Sigmoid colon (tissue), 7 donors: ENCODE data around the gene SSX3. TPM values are rescaled to one million over a fixed set of nuclear protein-coding genes. Genes with fewer than 3 reads are reported as not detected.
"Not testable (repeated sequence)": the region's sequence is repeated elsewhere in the genome, so short reads cannot be mapped to it uniquely, and the experiment has no call there.

Experiments
- DNase-seq: peaks from one replicate; pipeline ENCODE4 v3.0.0-alpha.2; 2019
- H3K27ac ChIP-seq, 4 donors: fragments of 200-600 bp; sonication (generic); one replicate each; pipeline ENCODE4 v1.5.1; 2016 to 2019; ENCODE audit warnings: mild to moderate bottlenecking in 1 of 4
- H3K27me3 ChIP-seq, 3 donors: fragments of 200-600 bp; sonication (generic); one replicate each; pipeline ENCODE4 v1.5.1; 2019; ENCODE audit warnings: mild to moderate bottlenecking in 1 of 3
- H3K36me3 ChIP-seq, 4 donors: fragments of 200-600 bp; sonication (generic); one replicate each; pipeline ENCODE4 v1.5.1; 2016 to 2019
- H3K4me1 ChIP-seq, 4 donors: fragments of 200-600 bp; sonication (generic); one replicate each; pipeline ENCODE4 v1.5.1; 2017 to 2019
- H3K4me3 ChIP-seq, 4 donors: fragments of 200-600 bp; sonication (generic); one replicate each; pipeline ENCODE4 v1.5.1; 2017 to 2019; ENCODE audit warnings: mild to moderate bottlenecking in 2 of 4, moderate library complexity in 1 of 4
- H3K9me3 ChIP-seq, 4 donors: fragments of 200-600 bp in 3 of 4; sonication (generic) in 3 of 4; one replicate each; pipeline versions ENCODE4 v1.5.1 to v1.6.1; 2013 to 2019
- CTCF ChIP-seq, 4 experiments: fragments of 450-650 bp in 3 of 4; fragments of 200-600 bp in 1 of 4; IDR thresholded peaks; one replicate each; pipeline ENCODE4 v1.5.1; 2016 to 2019; ENCODE audit warnings: antibody characterized with exemption in 4 of 4, mild to moderate bottlenecking in 3 of 4, moderate library complexity in 2 of 4
- EP300 ChIP-seq, 4 donors: sonication (generic); formaldehyde crosslinking; IDR thresholded peaks; one replicate each; pipeline ENCODE4 v1.6.1; 2017; ENCODE audit warnings: antibody characterized with exemption in 4 of 4
- POLR2A ChIP-seq, 2 donors: fragments of 450-650 bp; IDR thresholded peaks; one replicate each; pipeline ENCODE4 v1.6.1; 2016; ENCODE audit warnings: antibody characterized with exemption in 2 of 2, mild to moderate bottlenecking in 2 of 2, moderate library complexity in 2 of 2
- POLR2AphosphoS5 ChIP-seq, 4 donors: sonication (generic); formaldehyde crosslinking; IDR thresholded peaks; one replicate each; pipeline ENCODE4 v1.6.1; 2017; ENCODE audit warnings: antibody characterized with exemption in 4 of 4
- WGBS, 2 donors: extraction: QIAGEN DNeasy Blood & Tissue Kit; methylation state at CpG; one replicate each; pipeline ENCODE4 v1.1.7; 2013; 5-methylcytosine and 5-hydroxymethylcytosine counted together
- intact Hi-C: fragments of 100-400 bp; cut with DNase I; formaldehyde crosslinking; loops from one replicate; pipeline ENCODE4 v1.15.1; 2023
- polyA plus RNA-seq, 3 donors: library from polyadenylated mRNA; stranded (reverse); fragments of 200-250 nt; gene quantifications; one replicate each; pipeline ENCODE4 v1.2.3, GENCODE V29; 2013
- total RNA-seq, 4 donors: library from RNA; depleted of rRNA; stranded (reverse); fragments of >200 nt; gene quantifications; one replicate each; pipeline ENCODE4 v1.1.0, GENCODE V29; 2016
- donor health status: healthy with polysubstance abuse.
- donor health status: Bipolar disorder and iron deficiency.
- donor health status: healthy.

The SSX3 gene
- total RNA-seq (not detected), polyA plus RNA-seq (not detected)

GRCh38 chrX:48356315-48357094, at the start of gene SSX3:
Gene SSX3, minus strand, starts transcription at chrX:48356703. Its CDS starts 1,454 bp downstream, at chrX:48355249.
- DNase-seq, H3K9me3 ChIP-seq, intact Hi-C loops, H3K27me3 ChIP-seq, H3K27ac ChIP-seq, H3K4me3 ChIP-seq, H3K4me1 ChIP-seq, H3K36me3 ChIP-seq: not testable (repeated sequence)
- 93 to 94% methylated on average over 16 to 19 of the region's 19 CpGs for WGBS, 2 donors

GRCh38 chrX:48397825-48398224, 41.3 kb upstream of the SSX3 start:
- intact Hi-C loops, H3K4me3 ChIP-seq, DNase-seq, H3K4me1 ChIP-seq, H3K9me3 ChIP-seq, H3K36me3 ChIP-seq, H3K27ac ChIP-seq, H3K27me3 ChIP-seq: not testable (repeated sequence)
- 15 to 20% methylated on average over 1 of the region's 1 CpG for WGBS, 2 donors

- H3K9me3 ChIP-seq, H3K4me1 ChIP-seq, H3K27me3 ChIP-seq, H3K27ac ChIP-seq, H3K36me3 ChIP-seq, intact Hi-C loops, DNase-seq, H3K4me3 ChIP-seq: not testable (repeated sequence)
- WGBS, 2 donors: 75 to 88% methylated on average over 1 of the region's 2 CpGs
These were observed 40.4 kb upstream of the SSX3 start for GRCh38 chrX:48396931-48397330.

- DNase-seq, intact Hi-C loops, H3K9me3 ChIP-seq, H3K27ac ChIP-seq, H3K4me3 ChIP-seq, H3K27me3 ChIP-seq, H3K4me1 ChIP-seq, H3K36me3 ChIP-seq: not testable (repeated sequence)
- WGBS, 2 donors: no CpG with 5 or more reads among the region's 16 CpGs
These were observed 26.7 kb upstream of the SSX3 start, which contains the start of gene SSX4 for GRCh38 chrX:48383239-48383638. Gene SSX4, plus strand, starts transcription at chrX:48383539. Its CDS starts 515 bp downstream, at chrX:48384054.

GRCh38 chrX:48370408-48370807, 13.9 kb upstream of the SSX3 start:
- H3K9me3 ChIP-seq, H3K36me3 ChIP-seq, H3K4me1 ChIP-seq, intact Hi-C loops, H3K27me3 ChIP-seq, H3K4me3 ChIP-seq, DNase-seq, H3K27ac ChIP-seq: not testable (repeated sequence)
- no CpG with 5 or more reads among the region's 8 CpGs for WGBS, 2 donors

- H3K4me3 ChIP-seq: not testable (repeated sequence)
These were observed 11.4 kb upstream of the SSX3 start for GRCh38 chrX:48367717-48368408.

GRCh38 chrX:48359281-48359680, 2.8 kb upstream of the SSX3 start:
- H3K9me3 ChIP-seq, DNase-seq, intact Hi-C loops, H3K27me3 ChIP-seq, H3K4me1 ChIP-seq, H3K36me3 ChIP-seq, H3K27ac ChIP-seq, H3K4me3 ChIP-seq: not testable (repeated sequence)
- 49 to 66% methylated on average over 6 of the region's 6 CpGs for WGBS, 2 donors

More at GRCh38 chrX:48367717-48368408, 11.4 kb upstream of the SSX3 start:
- no CpG with 5 or more reads among the region's 12 CpGs for WGBS, 2 donors
- H3K9me3 ChIP-seq, H3K27ac ChIP-seq, H3K36me3 ChIP-seq, H3K4me1 ChIP-seq, H3K27me3 ChIP-seq, DNase-seq, intact Hi-C loops: not testable (repeated sequence)

- 91 to 92% methylated on average over 7 to 8 of the region's 8 CpGs for WGBS, 2 donors
- H3K27me3 ChIP-seq: no peaks in the 10 kb centered on the region
- DNase-seq: no peak
- no peak overlapping the region for H3K27ac ChIP-seq
- intact Hi-C loops: no loop called here
- H3K9me3 ChIP-seq: no peaks in the 10 kb centered on the region
- H3K36me3 ChIP-seq: no peaks in the 10 kb centered on the region
- TF ChIP-seq EP300 (IDR thresholded peaks at IDR 0.05) (no peak), CTCF (IDR thresholded peaks at IDR 0.05) (no peak), POLR2A (IDR thresholded peaks at IDR 0.05) (no peak), POLR2AphosphoS5 (IDR thresholded peaks at IDR 0.05) (no peak)
- no peak overlapping the region for H3K4me3 ChIP-seq
- no peaks in the 10 kb centered on the region for H3K4me1 ChIP-seq
These were observed 1.2 kb upstream of the SSX3 start for GRCh38 chrX:48357681-48358080.

GRCh38 chrX:48346059-48346458, 10.4 kb downstream of the SSX3 start:
- WGBS, 2 donors: 29 to 49% methylated on average over 8 of the region's 8 CpGs
- H3K4me3 ChIP-seq: not testable (repeated sequence)

GRCh38 chrX:48313996-48314395, 42.5 kb downstream of the SSX3 start:
- H3K36me3 ChIP-seq, H3K9me3 ChIP-seq, intact Hi-C loops, H3K27ac ChIP-seq, H3K4me3 ChIP-seq, H3K4me1 ChIP-seq, H3K27me3 ChIP-seq, DNase-seq: not testable (repeated sequence)
- 47 to 56% methylated on average over 2 of the region's 2 CpGs for WGBS, 2 donors

More at GRCh38 chrX:48346059-48346458, 10.4 kb downstream of the SSX3 start:
- H3K4me1 ChIP-seq, H3K9me3 ChIP-seq, H3K27ac ChIP-seq, intact Hi-C loops, DNase-seq, H3K36me3 ChIP-seq, H3K27me3 ChIP-seq: not testable (repeated sequence)
